HTR-8/SVneo (cell line): ENCODE data around the gene ZBTB12.
"Not testable (repeated sequence)": the region's sequence is repeated elsewhere in the genome, so short reads cannot be mapped to it uniquely, and the experiment has no call there.

ENCODE experiments used
- DNase-seq: peaks from one replicate; pipeline ENCODE4 v3.0.0; 2011; ENCODE audit warnings: low spot score, mixed read lengths; ENCODE audit not compliant: insufficient read length
- FAIRE-seq: peaks from 2 replicates; lab custom pipeline; 2011; peaks lifted over from hg19 to GRCh38; lab: Jason Lieb, UNC

The ZBTB12 gene

DNA sequence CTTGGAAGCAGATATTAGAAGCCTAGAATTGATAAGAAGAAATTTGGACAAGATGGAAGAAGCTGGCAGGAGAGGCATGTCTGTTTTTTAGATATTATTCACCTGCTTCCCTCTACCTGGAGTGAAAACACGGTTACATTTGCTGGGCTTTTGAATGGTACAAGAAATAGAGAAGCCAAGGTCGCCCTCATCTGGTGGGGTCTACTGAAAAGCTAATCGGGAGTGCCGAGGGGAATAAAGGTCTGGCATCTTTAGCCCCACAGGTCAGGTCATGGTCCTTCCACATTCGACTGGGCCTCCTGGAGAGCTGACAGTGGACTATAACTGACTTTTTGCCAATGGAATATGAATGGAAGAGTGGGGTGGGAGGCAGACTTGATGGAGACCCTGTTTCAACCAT, 21.1 kb upstream of the ZBTB12 start:
- DNase-seq (no peak), FAIRE-seq (no peak)

DNA sequence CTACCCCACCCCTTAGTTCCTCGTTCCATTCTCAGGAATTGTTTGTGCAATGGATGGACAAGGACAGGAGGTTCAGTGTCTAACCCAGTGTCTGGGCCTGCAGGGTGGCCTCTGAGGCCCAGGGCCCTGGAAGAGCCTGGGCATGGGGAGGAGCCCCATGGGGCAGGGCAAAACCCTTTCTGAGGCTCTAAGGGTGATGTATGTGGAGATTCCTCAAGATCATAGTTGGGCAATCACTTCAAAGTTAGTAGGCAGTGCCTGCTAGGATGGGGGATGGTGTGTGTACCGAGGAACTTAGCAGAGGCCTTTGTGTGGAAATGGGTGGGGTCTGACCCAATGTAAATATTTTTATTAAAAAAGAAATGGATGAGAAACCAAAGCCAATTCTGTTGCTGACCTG, 18.9 kb upstream of the ZBTB12 start:
- no peak for FAIRE-seq
- DNase-seq: no peak

DNA sequence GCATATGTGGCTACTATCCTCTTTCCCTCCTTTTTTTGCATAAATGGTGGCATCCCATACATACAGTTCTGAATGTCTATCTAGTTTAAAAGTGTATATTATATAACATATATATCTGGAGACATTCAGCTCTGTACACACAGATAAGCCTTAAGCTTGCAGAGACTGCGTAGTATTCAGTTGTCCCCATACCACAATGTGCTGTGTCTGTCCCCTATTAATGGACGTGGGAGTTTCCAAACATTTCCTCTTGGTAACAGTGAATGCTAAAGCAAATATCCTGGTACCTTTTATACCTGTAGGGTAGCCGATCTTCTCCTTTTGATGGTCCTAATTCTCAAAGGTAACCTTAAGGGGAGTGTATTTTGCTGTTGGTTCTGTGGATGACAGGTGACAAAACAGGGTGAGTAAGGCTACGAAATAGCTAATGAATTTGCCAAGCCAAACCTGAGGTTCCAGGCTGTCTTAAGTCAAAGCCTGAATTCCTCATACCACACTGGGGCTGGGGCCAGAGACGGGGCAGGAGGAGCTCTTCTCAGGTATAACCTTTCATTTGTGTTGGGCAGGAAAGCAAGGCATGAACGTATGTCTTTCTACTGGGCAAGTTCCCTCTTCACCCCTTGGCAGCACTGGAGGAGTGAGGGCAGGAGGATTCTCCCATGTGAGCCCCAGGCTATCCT, 17.9 kb upstream of the ZBTB12 start:
- no peak for FAIRE-seq
- DNase-seq: no peak

DNA sequence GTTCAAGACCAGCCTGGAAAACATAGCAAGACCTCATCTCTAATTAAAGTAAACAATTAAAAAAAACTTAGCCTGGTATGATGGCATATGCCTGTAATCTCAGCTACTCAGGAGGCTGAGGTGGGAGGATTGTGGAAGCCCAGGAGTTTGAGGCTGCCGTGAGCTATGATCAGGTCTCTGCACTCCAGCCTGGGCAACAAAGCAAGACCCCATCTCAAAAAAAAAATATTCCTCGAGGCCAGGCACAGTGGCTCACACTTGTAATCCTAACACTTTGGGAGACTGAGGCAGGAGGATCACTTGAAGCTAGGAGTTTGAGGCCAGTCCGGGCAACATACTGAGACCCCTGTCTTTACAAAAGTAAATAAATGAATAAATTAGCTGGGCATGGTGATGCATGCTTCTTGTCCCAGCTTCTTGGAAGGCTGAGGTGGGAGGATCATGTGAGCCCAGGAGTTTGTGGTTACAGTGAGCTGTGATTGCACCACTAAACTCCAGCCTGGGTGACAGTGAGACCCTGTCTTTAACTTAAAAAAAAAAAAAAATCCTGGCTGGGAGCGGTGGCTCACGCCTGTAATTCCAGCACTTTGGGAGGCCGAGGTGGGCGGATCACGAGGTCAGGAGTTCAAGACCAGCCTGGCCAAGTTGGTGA, 16.3 kb upstream of the ZBTB12 start:
- DNase-seq (no peak), FAIRE-seq (no peak)

DNA sequence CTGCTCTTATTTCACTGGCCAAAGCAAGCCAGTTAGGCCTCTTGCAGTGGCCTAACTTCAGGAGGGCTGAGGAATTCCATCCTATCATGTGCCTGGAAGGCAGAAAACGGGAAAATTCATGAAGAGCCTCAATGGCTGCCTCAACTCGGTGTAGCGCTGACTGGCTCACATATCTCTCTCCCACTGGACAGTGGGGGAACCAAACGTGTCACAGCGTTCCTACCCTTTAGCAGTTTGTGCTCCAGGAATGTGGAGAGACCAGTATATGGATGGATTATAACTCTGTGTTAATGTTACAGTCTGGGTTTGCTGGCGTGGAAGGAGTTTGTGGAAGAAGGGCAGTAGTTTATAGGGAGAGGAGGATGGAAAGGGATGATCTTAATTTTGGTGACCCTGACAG, 13.9 kb upstream of the ZBTB12 start:
- FAIRE-seq (no peak), DNase-seq (no peak)

DNA sequence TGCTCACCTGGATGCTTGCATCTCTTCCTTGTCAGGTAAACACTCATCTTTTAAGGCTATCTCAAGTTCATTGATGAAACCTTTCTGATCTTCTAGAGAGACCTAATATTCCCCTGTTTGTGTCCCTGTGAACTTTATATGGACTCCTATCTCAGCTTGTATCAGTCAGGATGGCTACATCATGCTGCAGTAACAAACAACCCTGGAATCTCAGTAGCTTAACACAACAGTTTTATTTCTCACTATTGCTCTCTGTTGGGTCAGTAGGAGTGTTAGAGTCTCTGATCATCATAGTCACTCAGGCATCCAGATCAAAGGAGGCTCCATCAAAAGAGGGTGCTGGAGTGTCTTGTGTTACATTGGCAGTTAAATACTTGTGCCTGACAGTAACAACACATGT, 13.5 kb upstream of the ZBTB12 start:
- DNase-seq (no peak), FAIRE-seq (no peak)

DNA sequence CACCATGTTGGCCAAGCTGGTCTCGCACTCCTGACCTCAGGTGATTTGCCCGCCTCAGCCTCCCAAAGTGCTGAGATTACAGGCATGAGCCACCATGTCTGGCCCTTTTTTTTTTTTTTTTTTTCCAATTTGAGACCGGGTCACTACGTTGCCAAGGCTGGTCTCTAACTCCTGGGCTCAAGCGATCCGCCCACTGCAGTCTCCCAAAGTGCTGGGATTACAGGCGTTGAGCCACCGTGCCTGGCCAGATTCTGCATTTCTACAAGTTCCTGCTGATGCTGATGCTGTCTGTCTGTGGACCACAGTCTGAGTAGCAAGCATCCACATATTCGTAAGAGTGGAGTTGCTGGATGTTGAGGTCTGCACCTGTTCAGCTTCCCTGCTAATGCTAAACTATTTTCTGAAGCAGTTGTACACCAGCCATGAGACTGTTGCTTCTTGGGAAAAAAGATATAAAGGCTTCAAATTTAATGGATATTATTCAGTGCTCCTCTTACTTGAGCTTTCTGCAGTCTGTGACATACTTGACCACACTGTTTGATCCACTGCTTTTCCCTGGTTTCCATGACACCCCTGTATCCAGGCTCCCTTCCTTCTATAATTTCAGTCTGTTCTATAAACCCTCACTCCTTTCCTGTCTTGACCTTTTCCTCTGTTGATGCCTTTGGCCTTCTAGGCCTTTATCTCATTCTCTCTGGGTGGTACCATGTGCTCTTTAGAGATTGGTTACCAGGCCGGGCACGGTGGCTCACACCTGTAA, 10.1 kb upstream of the ZBTB12 start:
- no peak for DNase-seq
- FAIRE-seq: no peak

DNA sequence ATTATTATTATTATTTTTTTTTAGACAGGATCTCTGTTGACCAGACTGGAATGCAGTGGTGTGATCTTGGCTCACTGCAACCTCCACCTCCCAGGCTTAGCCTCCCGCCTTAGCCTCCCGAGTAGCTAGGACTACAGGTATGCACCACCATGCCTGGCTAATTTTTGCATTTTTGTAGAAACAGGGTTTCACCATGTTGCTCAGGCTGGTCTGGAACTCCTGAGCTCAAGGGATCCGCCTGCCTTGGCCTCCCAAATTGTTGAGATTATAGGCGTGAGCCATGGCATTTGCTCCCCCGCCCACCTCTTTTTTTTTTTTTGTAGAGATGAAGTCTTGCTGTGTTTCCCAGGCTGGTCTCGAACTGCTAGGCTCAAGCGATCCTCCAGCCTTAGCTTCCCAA, 7.4 kb upstream of the ZBTB12 start:
- not testable (repeated sequence) for FAIRE-seq, DNase-seq

DNA sequence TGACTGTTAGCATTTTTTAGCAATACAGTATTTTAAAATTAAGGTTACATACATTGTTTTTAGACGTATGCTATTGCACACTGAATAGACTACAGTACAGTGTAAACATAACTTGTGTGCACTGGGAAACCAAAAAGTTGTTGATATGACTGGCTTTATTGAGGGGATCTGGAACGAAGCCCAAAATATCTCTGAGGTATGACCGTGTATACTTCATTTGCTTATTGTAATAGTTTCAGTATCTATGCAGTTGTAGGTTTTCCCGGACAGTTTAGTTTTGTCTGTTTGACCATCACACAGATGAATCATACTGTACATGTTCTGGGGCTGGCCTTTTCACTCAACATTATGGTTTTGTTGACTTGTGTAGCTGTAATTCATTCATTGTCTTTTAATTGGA, 6.9 kb upstream of the ZBTB12 start:
- FAIRE-seq: no peak
- DNase-seq: no peak

DNA sequence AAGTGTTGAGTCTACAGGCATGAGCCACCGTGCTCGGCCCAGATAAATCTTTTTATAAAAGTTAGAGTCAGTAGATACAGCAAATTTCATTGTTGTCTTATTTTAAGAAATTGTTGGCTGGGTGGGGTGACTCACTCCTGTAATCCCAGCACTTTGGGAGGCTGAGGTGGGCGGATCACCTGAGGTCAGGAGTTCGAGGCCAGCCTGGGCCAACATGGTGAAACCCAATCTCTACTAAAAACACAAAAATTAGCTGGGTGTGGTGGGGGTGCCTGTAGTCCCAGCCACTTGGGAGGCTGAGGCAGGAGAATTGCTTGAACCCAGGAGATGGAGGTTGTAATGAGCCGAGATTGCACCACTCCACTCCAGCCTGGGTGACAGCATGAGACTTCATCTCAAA, 6.4 kb upstream of the ZBTB12 start:
- not testable (repeated sequence) for FAIRE-seq, DNase-seq

DNA sequence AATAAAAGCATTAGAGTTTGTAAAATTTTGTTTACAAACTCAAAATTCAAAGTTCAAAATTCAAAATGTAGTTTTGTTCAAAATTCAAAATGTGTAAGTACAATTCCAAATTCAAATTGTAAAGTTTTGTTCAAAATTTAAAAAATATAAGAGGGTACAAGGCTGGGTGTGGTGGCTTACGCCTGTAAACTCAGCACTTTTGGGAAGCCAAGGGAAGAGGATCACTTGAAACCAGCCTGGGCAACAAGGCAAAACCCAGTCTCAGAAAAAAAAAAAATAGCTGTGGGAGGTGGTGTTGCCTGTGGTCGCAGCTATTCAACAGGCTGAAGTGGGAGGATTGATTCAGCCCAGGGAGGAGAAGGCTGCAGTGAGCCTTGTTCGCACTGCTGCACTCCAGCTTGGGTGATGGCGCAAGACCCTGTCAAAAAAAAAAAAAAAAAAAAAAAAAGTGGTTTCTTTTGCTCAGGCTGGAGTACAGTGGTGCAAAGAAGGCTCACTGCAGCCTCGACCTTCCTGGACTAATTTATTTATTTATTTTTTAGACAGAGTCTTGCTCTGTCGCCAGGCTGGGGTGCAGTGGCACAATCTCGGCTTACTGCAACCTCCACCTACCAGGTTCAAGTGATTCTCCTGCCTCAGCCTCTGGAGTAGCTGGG, 5.4 kb upstream of the ZBTB12 start:
- no peak for FAIRE-seq
- DNase-seq: no peak

DNA sequence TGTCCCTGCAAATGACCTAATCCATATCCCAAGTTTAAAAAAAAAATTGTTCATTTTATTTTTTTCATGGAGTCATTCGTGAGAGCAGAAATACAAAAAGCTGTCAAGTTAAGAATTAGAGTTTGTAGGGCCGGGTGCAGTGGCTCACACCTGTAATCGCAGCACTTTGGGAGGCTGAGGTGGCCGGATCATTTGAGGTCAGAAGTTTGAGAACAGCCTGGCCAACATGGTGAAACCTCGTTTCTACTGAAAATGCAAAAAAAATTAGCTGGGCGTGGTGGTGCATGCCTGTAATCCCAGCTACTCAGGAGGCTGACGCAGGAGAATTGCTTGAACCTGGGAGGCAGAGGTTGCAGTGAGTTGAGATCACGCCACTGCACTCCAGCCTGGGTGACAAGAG, 4.8 kb upstream of the ZBTB12 start:
- FAIRE-seq, DNase-seq: not testable (repeated sequence)

DNA sequence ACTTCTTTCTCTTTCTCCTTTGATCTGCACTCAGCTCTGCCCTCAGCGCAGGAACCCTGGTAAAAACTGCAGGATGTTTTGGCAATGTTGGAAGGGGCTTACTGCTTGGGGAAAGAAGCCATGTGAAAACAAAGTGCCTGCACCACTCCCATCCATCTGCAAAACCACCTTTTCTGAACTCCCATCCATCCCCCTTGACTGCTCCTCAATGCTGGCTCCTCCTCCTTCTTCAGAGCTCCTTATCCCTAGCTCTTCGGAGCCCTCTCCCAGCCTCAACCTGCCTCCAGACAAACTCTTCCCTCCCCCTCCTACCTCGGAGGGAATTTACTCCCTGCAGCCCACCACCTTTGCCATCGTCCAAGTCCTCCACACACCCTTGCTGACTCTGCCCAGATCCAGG, 4.2 kb upstream of the ZBTB12 start:
- DNase-seq (no peak), FAIRE-seq (no peak)

DNA sequence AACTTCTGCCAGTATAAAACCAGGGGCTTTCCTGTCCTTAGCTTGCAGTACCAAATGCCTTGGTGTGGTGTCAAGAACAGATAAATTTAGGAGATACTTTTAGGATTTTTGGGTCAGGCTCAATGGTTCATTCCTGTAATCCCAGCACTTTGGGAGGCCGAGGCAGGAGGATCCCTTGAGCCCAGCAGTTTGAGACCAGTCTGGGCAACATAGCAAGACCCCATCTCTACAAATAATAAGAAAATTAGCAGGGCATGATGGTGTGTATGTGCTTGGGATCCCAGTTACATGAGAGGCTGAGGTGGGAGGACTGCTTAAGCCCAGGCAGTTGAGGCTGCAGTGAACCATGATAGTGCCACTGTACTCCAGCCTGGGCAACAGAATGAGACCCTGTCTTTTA, 3.2 kb upstream of the ZBTB12 start:
- DNase-seq: no peak
- no peak for FAIRE-seq

DNA sequence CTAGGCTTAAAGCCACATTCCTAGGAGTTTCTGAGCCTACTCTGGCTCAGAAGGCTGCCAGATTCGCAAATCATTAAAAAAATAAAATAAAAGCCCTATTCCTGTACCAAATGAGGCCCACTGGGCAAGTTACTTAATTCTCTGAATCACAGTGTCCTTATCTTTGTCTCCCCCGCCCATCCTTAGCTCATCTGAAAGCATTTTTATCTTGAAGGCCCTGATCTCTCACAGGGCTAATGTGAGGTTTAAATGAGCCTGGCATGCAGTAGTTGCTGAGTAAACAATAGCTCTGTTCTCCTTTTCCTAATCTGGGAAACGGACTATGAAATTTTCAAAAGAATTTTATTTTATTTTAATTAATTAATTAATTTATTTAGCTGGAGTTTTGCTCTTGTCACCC, 2.1 kb upstream of the ZBTB12 start:
- FAIRE-seq: no peak

DNA sequence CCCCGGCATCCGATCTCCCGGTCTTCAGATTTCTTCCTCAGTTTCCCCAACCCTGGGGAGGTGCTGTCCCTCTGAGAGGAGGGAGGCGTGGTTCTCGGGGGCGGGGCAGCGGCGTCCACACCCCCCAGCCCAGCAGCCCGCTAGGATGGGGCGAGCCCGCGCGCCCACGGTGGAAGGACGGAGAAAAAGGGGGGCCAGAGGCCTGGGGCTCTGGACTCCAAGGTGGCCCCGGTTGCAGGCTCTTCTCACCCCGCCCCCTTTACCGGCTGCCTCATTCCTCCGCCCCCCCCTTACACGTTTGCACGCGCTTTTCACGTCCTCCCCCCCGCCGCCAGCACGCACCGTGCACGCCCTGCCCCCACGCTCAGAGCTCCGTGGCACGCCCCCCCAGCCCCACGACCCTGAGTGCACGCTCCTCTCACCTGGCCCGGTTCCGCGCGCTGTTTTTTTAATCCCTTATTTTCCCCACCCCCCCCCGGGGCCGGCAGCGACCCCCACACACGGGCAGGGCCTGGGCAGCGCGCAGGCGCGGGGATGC, 402 bp downstream of the ZBTB12 start:
- no peak for FAIRE-seq
- DNase-seq: peak; percentile 61

More for the DNA sequence above, 2.1 kb upstream of the ZBTB12 start:
- no peak for DNase-seq

DNA sequence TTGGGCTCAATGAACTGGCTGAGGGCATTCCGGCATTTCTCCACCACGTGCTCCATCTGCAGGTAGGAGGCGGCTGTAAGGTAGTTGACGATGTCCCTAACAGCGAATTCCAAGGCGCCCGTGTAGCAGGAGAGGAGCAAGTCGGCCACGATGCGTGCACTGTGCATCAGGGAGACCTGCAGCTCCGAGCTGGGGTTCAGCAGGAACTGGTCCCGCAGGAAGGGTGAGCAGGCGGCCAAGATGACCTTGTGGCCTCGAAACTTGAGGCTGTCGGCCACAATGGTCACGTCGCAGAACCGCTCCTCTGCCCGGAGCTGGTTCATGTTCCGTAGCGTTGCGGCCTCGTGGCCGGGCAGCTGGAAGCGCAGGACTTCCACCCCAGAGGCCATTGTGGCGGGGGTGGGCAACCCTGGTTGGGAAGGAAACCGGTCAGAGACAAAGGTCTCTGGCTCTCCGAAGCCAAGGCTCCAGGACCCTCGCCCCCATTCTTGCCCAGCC, 920 bp downstream of the ZBTB12 start:
- FAIRE-seq (peak; percentile 4), DNase-seq (no peak)

DNA sequence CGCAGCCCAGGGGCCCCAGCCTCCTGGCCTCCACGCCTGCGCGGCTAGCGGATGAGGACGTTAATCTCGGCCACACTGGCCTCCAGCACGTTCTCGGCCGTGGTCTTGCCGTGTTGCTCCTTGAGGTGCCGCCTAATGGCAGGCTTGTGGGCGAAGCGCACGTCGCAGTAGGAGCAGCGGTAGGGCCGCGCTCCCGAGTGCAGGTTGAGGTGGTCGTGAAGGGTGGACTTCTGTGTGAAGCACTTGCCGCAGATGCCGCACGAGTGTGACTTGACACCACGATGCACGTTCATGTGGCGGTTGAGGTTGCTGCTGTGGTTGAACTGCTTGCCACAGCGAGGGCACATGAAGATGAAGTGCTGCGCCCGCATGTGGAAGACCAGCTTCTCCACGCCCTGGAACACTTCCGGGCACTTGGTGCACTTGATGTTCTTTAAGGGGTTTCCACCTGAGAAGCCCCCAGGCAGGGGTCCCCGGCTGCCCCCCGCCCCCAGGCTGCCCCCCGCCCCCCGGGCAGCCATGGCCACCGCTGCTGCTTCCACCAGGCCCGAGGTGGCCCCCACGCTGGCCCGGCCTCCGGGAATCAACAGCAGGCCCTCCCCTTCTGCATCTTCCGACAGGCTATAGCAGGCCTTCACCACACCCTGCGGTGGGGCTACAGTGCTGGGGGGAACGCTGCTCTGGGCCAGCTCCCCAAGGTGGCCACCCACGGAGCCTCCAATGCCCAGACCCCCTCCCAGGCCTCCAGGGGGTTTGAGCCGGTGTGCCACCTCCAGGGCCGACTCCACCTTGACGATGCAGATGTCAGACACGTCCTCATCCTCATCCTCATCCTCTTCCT, 1.8 kb downstream of the ZBTB12 start:
- FAIRE-seq: peak; percentile 63
- no peak for DNase-seq

DNA sequence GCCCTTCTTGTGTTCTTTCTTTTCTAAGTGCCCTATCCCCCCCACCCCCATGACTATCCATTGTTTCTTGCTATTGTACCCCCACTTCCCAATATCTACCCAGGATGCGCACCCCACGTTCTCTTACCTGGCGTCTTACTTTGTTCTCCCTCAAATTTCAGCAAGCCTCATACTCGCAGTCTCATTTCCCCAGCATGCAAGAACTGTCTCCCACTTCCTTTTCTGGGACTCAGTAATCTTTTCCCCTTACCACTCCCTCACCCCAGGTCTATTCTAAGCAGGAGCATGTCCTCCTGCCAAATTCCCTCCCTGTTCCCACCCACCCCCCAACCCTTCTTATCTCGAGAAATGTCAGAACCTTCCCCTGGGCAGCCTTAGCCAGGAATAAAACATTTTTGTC, 2.7 kb downstream of the ZBTB12 start:
- DNase-seq (no peak), FAIRE-seq (no peak)
